ENCODE results near the gene NOX1.
"Not testable (repeated sequence)": the region's sequence is repeated elsewhere in the genome, so short reads cannot be mapped to it uniquely, and the experiment has no call there.

NOX1 gene

GRCh38 chrX:100819534-100819836 is 54.7 kb downstream of the NOX1 start:
- no peak for DNase-seq

GRCh38 chrX:100817340-100817739 is 56.8 kb downstream of the NOX1 start:
- no peak for DNase-seq

GRCh38 chrX:100812216-100813158 is 61.7 kb downstream of the NOX1 start:
- no peak for DNase-seq

GRCh38 chrX:100808265-100808664 is 65.9 kb downstream of the NOX1 start:
- not testable (repeated sequence) for DNase-seq

- DNase-seq: no peak
Measured at GRCh38 chrX:100804780-100805179, 69.4 kb downstream of the NOX1 start.

GRCh38 chrX:100802843-100803242 is 71.3 kb downstream of the NOX1 start:
- no peak for DNase-seq

GRCh38 chrX:100798484-100799214 is 75.5 kb downstream of the NOX1 start:
- DNase-seq: no peak

GRCh38 chrX:100797359-100797758 is 76.8 kb downstream of the NOX1 start:
- DNase-seq: no peak

GRCh38 chrX:100796371-100796770 is 77.8 kb downstream of the NOX1 start:
- not testable (repeated sequence) for DNase-seq

Measured in NCI-H146 (cell line).